MM.1S (cell line): ENCODE data around the gene TJAP1.

ENCODE experiments used
- DNase-seq: peaks from one replicate; pipeline ENCODE4 v3.0.0-alpha.2; 2015
- H2AFZ ChIP-seq: fragments of 300-600 bp; sonication (generic); 2 replicates; pipeline ENCODE4 v1.6.0; 2016; ENCODE audit warnings: antibody characterized with exemption, low read length
- H3F3A ChIP-seq: fragments of 300-600 bp; sonication (generic); 2 replicates; pipeline ENCODE4 v1.6.1; 2016; ENCODE audit warnings: mild to moderate bottlenecking, antibody characterized with exemption, low read length, moderate library complexity, mixed read lengths; ENCODE audit not compliant: insufficient read depth
- H3K27ac ChIP-seq: fragments of 300-600 bp; sonication (generic); 2 replicates; pipeline ENCODE4 v1.5.1; 2016; ENCODE audit warnings: mild to moderate bottlenecking, low read length
- H3K27me3 ChIP-seq: fragments of 300-600 bp; sonication (generic); replicated peaks from 2 replicates; pipeline ENCODE4 v1.6.0; 2016; ENCODE audit warnings: low read length; ENCODE audit not compliant: insufficient read depth
- H3K36me3 ChIP-seq: fragments of 300-600 bp; sonication (generic); replicated peaks from 2 replicates; pipeline ENCODE4 v1.6.1; 2016; ENCODE audit warnings: mild to moderate bottlenecking, low read length, mixed read lengths; ENCODE audit not compliant: insufficient read depth
- H3K4me1 ChIP-seq: fragments of 300-600 bp; sonication (generic); 2 replicates; pipeline ENCODE4 v1.6.1; 2016; ENCODE audit warnings: low read length, mixed read lengths
- H3K4me2 ChIP-seq: fragments of 300-600 bp; sonication (generic); 2 replicates; pipeline ENCODE4 v1.6.0; 2016; ENCODE audit warnings: low read depth, low read length
- H3K4me3 ChIP-seq: fragments of 300-600 bp; sonication (generic); 2 replicates; pipeline ENCODE4 v1.5.1; 2016; ENCODE audit warnings: low read length, mixed read lengths
- H3K79me2 ChIP-seq: fragments of 300-600 bp; sonication (generic); 2 replicates; pipeline ENCODE4 v1.6.1; 2016; ENCODE audit warnings: mixed run types, low read length, mixed read lengths
- H3K9ac ChIP-seq: fragments of 300-600 bp; sonication (generic); 2 replicates; pipeline ENCODE4 v1.6.1; 2016; ENCODE audit warnings: low read length, mixed read lengths
- H3K9me2 ChIP-seq: fragments of 300-600 bp; sonication (generic); replicated peaks from 2 replicates; pipeline ENCODE4 v1.6.1; 2016; ENCODE audit warnings: mild to moderate bottlenecking, low read length, mixed read lengths; ENCODE audit not compliant: insufficient read depth
- H3K9me3 ChIP-seq: fragments of 300-600 bp; sonication (generic); replicated peaks from 2 replicates; pipeline ENCODE4 v1.6.1; 2016; ENCODE audit warnings: mild to moderate bottlenecking, low read length, mixed read lengths; ENCODE audit not compliant: insufficient read depth
- H4K20me1 ChIP-seq: fragments of 300-600 bp; sonication (generic); 2 replicates; pipeline ENCODE4 v1.6.1; 2016; ENCODE audit warnings: mild to moderate bottlenecking, low read length, moderate library complexity, mixed read lengths; ENCODE audit not compliant: insufficient read depth
- CTCF ChIP-seq: fragments of 300-600 bp; sonication (generic); IDR thresholded peaks from 2 replicates; pipeline ENCODE4 v1.5.1; 2016; ENCODE audit warnings: antibody characterized with exemption, low read length, mixed read lengths
- EZH2 ChIP-seq: fragments of 300-600 bp; sonication (generic); optimal IDR thresholded peaks from 2 replicates; pipeline ENCODE3; 2017; ENCODE audit warnings: low read depth, mild to moderate bottlenecking, antibody characterized with exemption, low read length, mixed read lengths
- EZH2phosphoT487 ChIP-seq: fragments of 300-600 bp; sonication (generic); IDR thresholded peaks from 2 replicates; pipeline ENCODE4 v1.6.1; 2018; ENCODE audit warnings: antibody characterized with exemption, low read length

The TJAP1 gene

GRCh38 chr6:43454290-43454695 lies 23.1 kb upstream of the TJAP1 start:
- H3K9me3 ChIP-seq, result no peaks in the 10 kb centered on the region
- H3K36me3 ChIP-seq, result no peaks in the 10 kb centered on the region
- no peak overlapping the region for H3K9ac ChIP-seq
- H3K4me2 ChIP-seq, result peak overlapping the region; percentile 100
- TF ChIP-seq EZH2phosphoT487, result no peak
- TF ChIP-seq EZH2, result no peak
- TF ChIP-seq CTCF, result peak; percentile 90
- H3K4me3 ChIP-seq, result peak overlapping the region; percentile 66
- DNase-seq, result peak; percentile 56
- H3K27me3 ChIP-seq, result peaks cover 16% of the 10 kb centered on the region
- no peaks in the 10 kb centered on the region for H3K4me1 ChIP-seq
- no peak overlapping the region for H3K27ac ChIP-seq
- H3F3A ChIP-seq, result no peaks in the 10 kb centered on the region
- H4K20me1 ChIP-seq, result no peaks in the 10 kb centered on the region
- peak overlapping the region; percentile 71 for H2AFZ ChIP-seq
- H3K9me2 ChIP-seq, result no peaks in the 10 kb centered on the region
- no peaks in the 10 kb centered on the region for H3K79me2 ChIP-seq

DNA sequence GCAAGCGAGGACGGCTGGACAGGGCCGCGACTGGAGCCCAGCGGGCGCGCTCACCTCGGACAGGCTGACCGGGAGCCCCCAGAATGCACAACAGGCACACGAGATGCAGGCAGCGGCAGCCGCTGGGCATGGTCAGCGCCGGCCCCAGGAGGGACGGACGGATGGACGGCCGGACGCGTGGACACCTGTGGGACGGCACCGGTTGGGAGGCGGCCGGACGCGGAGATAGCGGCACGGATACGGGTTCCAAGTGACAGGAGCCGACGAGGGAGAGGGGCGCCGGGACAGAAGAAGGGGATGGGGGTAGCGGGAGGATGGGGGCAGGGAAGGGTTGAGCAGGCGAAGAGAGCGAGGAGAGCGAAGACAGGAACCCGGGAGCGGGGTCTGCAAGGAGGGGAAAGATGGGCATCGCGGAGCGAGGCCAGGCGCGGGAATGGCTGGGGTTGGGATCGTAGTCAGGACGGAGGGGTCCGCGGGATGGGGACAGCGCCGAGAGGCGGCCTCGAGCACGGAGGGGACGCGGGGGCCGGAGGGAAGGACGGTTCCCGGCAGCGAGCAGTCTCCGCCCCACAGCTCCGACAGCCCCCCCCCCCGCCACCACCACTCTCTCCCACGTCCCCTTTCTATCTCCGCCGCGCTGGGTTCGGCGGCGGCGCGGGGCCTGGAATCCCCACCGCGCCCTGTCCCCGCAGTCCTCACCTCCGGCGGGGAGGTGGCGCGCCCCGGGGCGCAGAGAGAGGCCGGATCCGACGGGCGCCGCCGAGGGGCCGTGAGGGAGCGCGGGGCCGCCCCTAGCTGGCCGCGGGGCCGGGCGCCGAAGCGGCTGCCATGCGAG lies 22.5 kb upstream of the TJAP1 start:
- H3K9ac ChIP-seq, result peak overlapping the region; percentile 9; the same call in 1 of the 2 replicates
- peak overlapping the region; percentile 66 for H3K4me3 ChIP-seq
- TF ChIP-seq EZH2, result no peak
- no peak for TF ChIP-seq CTCF
- TF ChIP-seq EZH2phosphoT487, result no peak
- no peaks in the 10 kb centered on the region for H3K9me2 ChIP-seq
- H3F3A ChIP-seq, result no peaks in the 10 kb centered on the region
- peak overlapping the region; percentile 100 for H3K4me2 ChIP-seq
- no peaks in the 10 kb centered on the region for H3K9me3 ChIP-seq
- H3K4me1 ChIP-seq, result no peaks in the 10 kb centered on the region
- DNase-seq, result no peak
- H4K20me1 ChIP-seq, result no peaks in the 10 kb centered on the region
- H3K79me2 ChIP-seq, result no peaks in the 10 kb centered on the region
- H3K27ac ChIP-seq, result no peak overlapping the region
- H3K27me3 ChIP-seq, result peaks cover 16% of the 10 kb centered on the region
- H3K36me3 ChIP-seq, result no peaks in the 10 kb centered on the region
- peak overlapping the region; percentile 71 for H2AFZ ChIP-seq

DNA sequence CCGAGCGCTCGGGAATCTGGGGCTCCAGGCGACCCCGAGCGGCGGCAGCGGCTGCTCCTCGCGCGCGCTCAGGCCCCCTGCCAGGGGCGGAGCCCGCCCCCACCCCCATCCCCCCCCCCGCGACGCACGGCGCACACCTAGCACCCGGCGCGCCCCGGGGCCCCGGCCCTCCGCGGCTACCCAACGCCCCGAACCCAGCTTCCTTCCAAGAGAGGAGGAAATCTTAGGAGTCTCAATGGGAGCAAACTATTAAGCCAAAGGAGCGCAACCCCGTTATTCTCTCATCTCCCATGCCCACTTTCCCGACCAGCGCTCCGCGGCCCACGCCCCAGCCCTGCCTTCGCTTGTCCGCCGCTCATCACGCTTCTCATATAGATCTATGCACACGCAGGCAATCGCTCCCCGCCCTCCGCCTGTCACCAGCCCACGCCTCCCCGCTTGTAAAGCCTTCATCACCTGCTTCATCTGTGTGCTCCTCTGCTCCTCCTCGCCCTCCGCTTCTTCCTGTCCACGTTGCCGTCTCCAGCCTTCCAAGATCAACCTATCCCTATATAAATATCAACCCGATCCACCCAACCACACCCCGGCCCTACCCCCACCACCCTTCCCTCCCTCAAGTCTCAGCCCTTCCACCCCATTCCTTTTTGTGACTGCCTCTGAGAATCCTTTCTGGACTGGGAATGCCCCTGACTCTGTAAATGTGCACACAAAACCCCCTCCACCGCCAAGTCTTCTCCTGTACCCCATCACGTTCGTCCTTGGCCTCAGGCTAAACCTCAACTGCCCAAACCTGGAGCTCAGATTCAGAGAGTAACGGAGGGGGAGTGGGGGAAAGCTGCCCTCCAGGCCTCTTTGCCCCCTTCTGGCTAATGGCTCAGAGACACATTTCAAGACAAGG lies 21.6 kb upstream of the TJAP1 start, which contains the start of gene DLK2:
TSS of gene DLK2 (minus strand) at position 18 of the 898 bp plus-strand sequence. CDS start 723 bp downstream, outside the sequence.
- TF ChIP-seq CTCF, result no peak
- TF ChIP-seq EZH2, result no peak
- no peak for TF ChIP-seq EZH2phosphoT487
- H3K4me1 ChIP-seq, result no peaks in the 10 kb centered on the region
- H3K79me2 ChIP-seq, result no peaks in the 10 kb centered on the region
- peak within 1 kb of the TSS; percentile 9; the same call in 1 of the 2 replicates for H3K9ac ChIP-seq
- no peaks in the 10 kb centered on the region for H3K9me2 ChIP-seq
- peak within 1 kb of the TSS; percentile 66 for H3K4me3 ChIP-seq
- H3K27me3 ChIP-seq, result peaks cover 16% of the 10 kb centered on the region
- H3K27ac ChIP-seq, result no peak within 1 kb of the TSS
- no peaks in the 10 kb centered on the region for H3K9me3 ChIP-seq
- H4K20me1 ChIP-seq, result no peaks in the 10 kb centered on the region
- peak within 1 kb of the TSS; percentile 71 for H2AFZ ChIP-seq
- no peaks in the 10 kb centered on the region for H3K36me3 ChIP-seq
- peak within 1 kb of the TSS; percentile 100 for H3K4me2 ChIP-seq
- DNase-seq, result no peak
- H3F3A ChIP-seq, result no peaks in the 10 kb centered on the region
